Gastrocnemius medialis (tissue), 4 donors: Measurements from ENCODE around the gene SFTPA2. TPM values are rescaled to one million over a fixed set of nuclear protein-coding genes. Genes with fewer than 3 reads are reported as not detected.
"Not testable (repeated sequence)": the region's sequence is repeated elsewhere in the genome, so short reads cannot be mapped to it uniquely, and the experiment has no call there.

Source experiments
- ATAC-seq, 2 donors: fragments of 150-250 bp; one replicate each; pipeline ENCODE4 v1.9.1; 2016
- DNase-seq, 2 donors: peaks; one replicate each; pipeline ENCODE4 v3.0.0-alpha.2; 2019
- H3K27ac ChIP-seq, 4 donors: fragments of 200-600 bp; sonication (generic); 1 replicate in 1 of 4; 2 replicates in 3 of 4; pipeline ENCODE4 v1.5.1; 2016 to 2018; ENCODE audit warnings: mild to moderate bottlenecking in 2 of 4, moderate library complexity in 1 of 4
- H3K27me3 ChIP-seq, 3 donors: fragments of 200-600 bp; sonication (generic) in 2 of 3; 1 replicate in 1 of 3; 2 replicates in 2 of 3; pipeline versions ENCODE4 v1.5.1 to v1.6.0; 2016 to 2019; ENCODE audit warnings: mild to moderate bottlenecking in 1 of 3, moderate library complexity in 1 of 3
- H3K36me3 ChIP-seq, 2 donors: fragments of 200-600 bp; sonication (generic) in 1 of 2; one replicate each; pipeline ENCODE4 v1.5.1; 2017 to 2018
- H3K4me1 ChIP-seq, 2 donors: fragments of 200-600 bp; sonication (generic) in 1 of 2; one replicate each; pipeline ENCODE4 v1.5.1; 2016 to 2017; ENCODE audit warnings: mild to moderate bottlenecking in 2 of 2
- H3K4me3 ChIP-seq, 4 donors: fragments of 200-600 bp; sonication (generic) in 3 of 4; 1 replicate in 1 of 4; 2 replicates in 3 of 4; pipeline ENCODE4 v1.5.1; 2016 to 2019; ENCODE audit warnings: mild to moderate bottlenecking in 2 of 4
- H3K9me3 ChIP-seq, 3 donors: fragments of 200-600 bp; sonication (generic) in 2 of 3; 1 replicate in 1 of 3; 2 replicates in 2 of 3; pipeline ENCODE4 v1.5.1; 2016 to 2019
- CTCF ChIP-seq, 5 experiments: fragments of 450-650 bp in 3 of 5; fragments of 200-600 bp in 2 of 5; sonication (generic) in 2 of 5; IDR thresholded peaks in 4 of 5; conservative IDR thresholded peaks in 1 of 5; 1 replicate in 4 of 5; 2 replicates in 1 of 5; pipeline ENCODE4 v1.5.1; 2016 to 2019; ENCODE audit warnings: antibody characterized with exemption in 5 of 5, mild to moderate bottlenecking in 3 of 5, moderate library complexity in 3 of 5
- POLR2A ChIP-seq, 2 donors: fragments of 450-650 bp; IDR thresholded peaks; one replicate each; pipeline ENCODE4 v1.6.1; 2017; ENCODE audit warnings: antibody characterized with exemption in 2 of 2, mild to moderate bottlenecking in 2 of 2, moderate library complexity in 2 of 2
- in situ Hi-C, 4 donors: fragments of 200-750 bp; cut with MboI; loops; one replicate each; pipeline versions ENCODE4 v1.15.0 to v1.8.0; 2017; ENCODE audit warnings: low sequenced_read_pairs in 4 of 4
- intact Hi-C: fragments of 100-400 bp; cut with DNase I; formaldehyde crosslinking; loops from one replicate; pipeline ENCODE4 v1.15.1; 2023; ENCODE audit warnings: low total_unique reads
- total RNA-seq, 4 donors: library from RNA; depleted of rRNA; stranded (reverse); fragments of >200 nt; gene quantifications; one replicate each; pipeline versions ENCODE4 v1.1.0 to v1.2.3, GENCODE V29; 2016

SFTPA2 gene
- total RNA-seq, 4 donors from 2014 or later, result not detected

GRCh38 chr10:79562135-79562756, 2.0 kb upstream of the SFTPA2 start:
- DNase-seq, result peak in 1 of 2 donors; percentile 25
- Histone ChIP-seq H3K4me3 (no peak overlapping the region), H3K4me1 (no peaks in the 10 kb centered on the region), H3K27ac (no peak overlapping the region), H3K9me3 (no peaks in the 10 kb centered on the region), H3K27me3 (no peaks in the 10 kb centered on the region), H3K36me3 (no peaks in the 10 kb centered on the region)
- TF ChIP-seq CTCF (IDR thresholded peaks at IDR 0.05 in 4 of 5, conservative IDR thresholded peaks at IDR 0.05 in 1 of 5) (peak; percentile 34 to 68 (median 49)), POLR2A (IDR thresholded peaks at IDR 0.05) (no peak)
- in situ Hi-C loops, result loop anchor here in 3 of 4 donors (25.0 kb wide), 1 partner anchor 375 kb away; the partner anchor contains the start of gene SFTPD (in 3 of the 3)
- peak in 1 of 2 donors; percentile 46 for ATAC-seq
- intact Hi-C loops, result loop anchor here (5.0 kb wide), 1 partner anchor 365 kb away; no protein-coding TSS in a partner anchor

GRCh38 chr10:79561257-79561656, 1.1 kb upstream of the SFTPA2 start:
- H3K4me1 ChIP-seq, result no peaks in the 10 kb centered on the region
- intact Hi-C loops, result loop anchor here (5.0 kb wide), 1 partner anchor 366 kb away; no protein-coding TSS in a partner anchor
- no peak overlapping the region for H3K27ac ChIP-seq
- H3K27me3 ChIP-seq, result no peaks in the 10 kb centered on the region
- no peak overlapping the region for H3K4me3 ChIP-seq
- no peaks in the 10 kb centered on the region for H3K9me3 ChIP-seq
- H3K36me3 ChIP-seq, result no peaks in the 10 kb centered on the region
- in situ Hi-C loops, result loop anchor here in 3 of 4 donors (25.0 kb wide), 1 partner anchor 376 kb away; the partner anchor contains the start of gene SFTPD (in 3 of the 3)
- no peak for TF ChIP-seq CTCF (IDR thresholded peaks at IDR 0.05 in 4 of 5, conservative IDR thresholded peaks at IDR 0.05 in 1 of 5)
- TF ChIP-seq POLR2A (IDR thresholded peaks at IDR 0.05), result no peak
- ATAC-seq, result no peak
- DNase-seq, result no peak

GRCh38 chr10:79559726-79560125, 481 bp downstream of the SFTPA2 start:
- intact Hi-C loops, result loop anchor here (5.0 kb wide), 1 partner anchor 368 kb away; no protein-coding TSS in a partner anchor
- Histone ChIP-seq H3K36me3 (no peaks in the 10 kb centered on the region), H3K27ac (no peak overlapping the region), H3K4me1 (no peaks in the 10 kb centered on the region), H3K9me3 (no peaks in the 10 kb centered on the region), H3K27me3 (no peaks in the 10 kb centered on the region), H3K4me3 (no peak overlapping the region)
- in situ Hi-C loops, result loop anchor here in 3 of 4 donors (25.0 kb wide), 1 partner anchor 378 kb away; the partner anchor contains the start of gene SFTPD (in 3 of the 3)
- no peak for TF ChIP-seq POLR2A (IDR thresholded peaks at IDR 0.05)
- no peak for TF ChIP-seq CTCF (IDR thresholded peaks at IDR 0.05 in 4 of 5, conservative IDR thresholded peaks at IDR 0.05 in 1 of 5)
- ATAC-seq (no peak), DNase-seq (no peak)

- DNase-seq, H3K9me3 ChIP-seq, H3K36me3 ChIP-seq, ATAC-seq, intact Hi-C loops, H3K27me3 ChIP-seq, H3K27ac ChIP-seq, H3K4me3 ChIP-seq, H3K4me1 ChIP-seq: not testable (repeated sequence)
- in situ Hi-C loops, result loop anchor here in 3 of 4 donors (25.0 kb wide), 1 partner anchor 380 kb away; the partner anchor contains the start of gene SFTPD (in 3 of the 3)
Observed at GRCh38 chr10:79556961-79557360, 3.2 kb downstream of the SFTPA2 start.
